ENCODE measurements around the gene TUT1.

Gene TUT1

GRCh38 chr11:62542750-62543567 lies 48.4 kb downstream of the TUT1 start:
- peak in 1 of 3 donors; percentile 71 for DNase-seq (ENCODE audit: low read depth in 3 of 3, low spot score in 1 of 3)

GRCh38 chr11:62542111-62542745 lies 49.1 kb downstream of the TUT1 start:
- DNase-seq (ENCODE audit: low read depth in 3 of 3, low spot score in 1 of 3) = no peak

GRCh38 chr11:62540804-62541701 lies 50.3 kb downstream of the TUT1 start:
- DNase-seq (ENCODE audit: low read depth in 3 of 3, low spot score in 1 of 3) = no peak

DNA sequence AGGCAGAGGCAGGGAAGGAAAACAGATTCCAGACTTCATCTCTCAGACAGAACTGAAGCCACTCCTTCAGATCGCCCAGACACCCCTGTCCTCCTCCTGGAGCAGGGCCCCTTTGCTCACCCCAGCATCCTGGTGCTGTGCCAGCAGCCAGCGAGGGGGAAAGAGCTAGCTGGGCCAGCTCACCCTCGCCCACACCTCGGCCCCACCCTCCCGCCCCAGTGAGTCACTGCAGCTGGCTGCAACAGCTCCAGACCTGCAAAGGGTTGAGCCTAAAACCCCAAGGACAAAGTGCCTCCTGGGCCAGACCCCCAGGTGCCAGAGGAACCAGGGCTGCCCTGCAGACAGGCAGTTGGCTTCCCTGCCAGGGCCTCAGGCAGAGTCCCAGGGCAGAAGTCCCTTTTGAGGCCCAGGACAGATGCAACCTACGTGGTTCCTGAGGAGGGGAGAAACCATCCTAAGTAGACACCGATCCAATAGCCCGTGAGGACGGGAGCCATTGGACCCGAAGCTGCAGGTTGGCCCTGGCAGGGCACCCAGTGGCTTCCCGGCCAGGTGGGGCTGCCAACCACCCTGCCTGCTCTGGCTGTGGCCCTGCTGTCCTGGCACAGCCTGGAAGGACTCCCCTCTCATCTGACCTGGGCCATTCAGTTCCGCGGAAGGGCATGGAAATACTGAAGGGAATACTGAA lies 51.9 kb downstream of the TUT1 start:
- peak in 1 of 3 donors; percentile 43 for DNase-seq (ENCODE audit: low read depth in 3 of 3, low spot score in 1 of 3)

DNA sequence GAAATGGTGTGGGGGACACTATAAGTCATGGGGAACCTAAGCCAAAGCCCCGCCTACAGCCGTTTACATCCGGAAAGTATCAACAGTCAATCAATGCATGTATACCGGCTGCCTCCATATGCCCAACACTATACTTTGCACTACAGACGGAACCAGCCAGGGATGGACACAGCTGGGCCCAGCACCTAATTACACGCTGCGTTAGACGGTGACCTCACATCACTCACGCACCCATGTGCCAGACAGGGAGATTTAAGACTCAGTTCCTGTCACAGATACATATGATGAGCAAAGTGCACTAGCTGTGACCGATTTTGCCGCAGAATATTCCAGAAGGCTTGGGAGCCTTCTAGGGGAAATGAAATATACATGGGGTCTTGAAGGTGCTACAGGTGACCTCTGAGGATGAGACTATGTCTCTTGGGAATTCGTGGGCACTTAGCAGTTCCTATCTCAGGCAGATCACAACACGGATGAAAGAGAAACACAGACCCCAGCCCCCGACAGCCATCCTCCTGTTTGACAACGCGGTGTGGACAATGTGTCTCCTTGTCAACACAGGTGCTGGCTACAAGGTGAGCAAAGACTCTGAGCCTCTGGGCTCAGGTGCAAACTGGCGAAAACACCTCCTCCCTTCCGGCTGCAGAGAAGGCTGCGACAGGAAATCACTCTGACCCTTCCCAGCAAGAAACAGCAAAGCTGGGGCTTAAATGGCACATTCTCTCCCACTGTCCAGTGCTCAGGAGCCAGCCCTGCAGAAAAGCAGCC lies 52.7 kb downstream of the TUT1 start:
- DNase-seq (ENCODE audit: low read depth in 3 of 3, low spot score in 1 of 3) = no peak

DNA sequence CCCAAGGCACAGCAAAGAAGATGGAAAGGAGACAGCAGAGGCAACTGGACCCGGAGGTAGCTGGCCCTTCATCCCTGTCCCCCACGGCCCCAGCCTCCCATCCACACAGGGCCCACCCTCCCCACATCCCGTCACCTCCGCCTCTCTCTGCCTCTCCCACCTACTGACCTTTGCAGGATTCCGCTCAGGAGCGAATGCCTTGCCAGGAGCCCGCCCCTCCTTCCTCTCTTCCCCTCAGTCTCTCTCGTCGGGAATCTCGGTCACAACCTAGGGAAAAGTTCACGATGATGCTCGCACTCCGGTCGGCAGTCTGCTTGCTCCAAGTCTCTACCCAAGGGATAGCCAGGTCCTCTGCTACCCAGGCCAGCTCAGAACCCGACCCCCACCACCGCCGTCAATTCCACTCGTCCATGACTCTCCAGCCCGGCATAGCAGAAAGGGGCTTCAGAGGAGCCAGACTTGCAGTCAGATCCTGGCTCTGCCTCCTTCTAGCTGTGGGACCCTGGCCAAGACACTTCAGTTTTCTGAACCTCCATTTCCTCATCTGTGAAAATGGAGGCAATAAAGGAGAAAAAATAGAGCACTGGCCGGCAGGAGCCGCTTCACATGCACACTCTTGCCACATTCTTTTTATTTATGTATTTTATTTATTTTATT lies 54.9 kb downstream of the TUT1 start:
- DNase-seq (ENCODE audit: low read depth in 3 of 3, low spot score in 1 of 3) = no peak

- DNase-seq (ENCODE audit: low read depth in 3 of 3, low spot score in 1 of 3) = no peak
Measured at GRCh38 chr11:62535802-62536201, 55.5 kb downstream of the TUT1 start.

DNA sequence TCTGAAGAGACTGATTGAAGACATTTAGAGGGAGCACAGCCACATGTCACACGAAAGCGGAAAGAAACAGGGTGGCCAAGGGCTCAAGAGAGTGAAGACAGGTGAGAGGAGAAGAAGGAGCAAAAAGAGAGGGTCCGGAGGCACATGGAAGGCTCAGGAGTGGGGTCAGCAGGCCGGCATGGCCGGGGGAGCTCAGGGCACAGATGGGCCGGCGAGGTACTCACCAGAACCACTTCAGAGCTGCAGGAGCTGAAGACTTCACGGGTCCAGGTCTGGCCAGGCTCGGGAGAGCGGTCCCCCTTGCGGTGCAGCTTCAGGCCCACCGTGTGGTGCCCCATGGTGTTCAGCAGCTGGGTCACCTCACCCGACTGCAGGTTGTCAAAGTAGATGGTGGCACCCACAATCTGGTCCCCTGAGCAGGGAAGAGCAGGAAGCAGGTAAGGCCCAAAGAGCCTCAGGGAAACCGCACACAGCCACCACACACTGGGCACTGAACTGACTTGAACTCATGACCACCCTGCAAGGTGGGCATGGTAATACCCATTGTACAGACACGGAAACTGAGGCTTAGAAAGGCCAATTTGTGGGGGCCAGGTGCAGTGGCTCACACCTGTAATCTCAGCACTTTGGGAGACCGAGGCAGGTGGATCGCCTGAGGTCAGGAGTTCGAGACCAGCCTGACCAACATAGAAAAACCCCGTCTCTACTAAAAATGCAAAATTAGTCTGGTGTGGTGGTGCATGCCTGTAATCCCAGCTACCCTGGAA lies 56.4 kb downstream of the TUT1 start:
- no peak for DNase-seq (ENCODE audit: low read depth in 3 of 3, low spot score in 1 of 3)

DNA sequence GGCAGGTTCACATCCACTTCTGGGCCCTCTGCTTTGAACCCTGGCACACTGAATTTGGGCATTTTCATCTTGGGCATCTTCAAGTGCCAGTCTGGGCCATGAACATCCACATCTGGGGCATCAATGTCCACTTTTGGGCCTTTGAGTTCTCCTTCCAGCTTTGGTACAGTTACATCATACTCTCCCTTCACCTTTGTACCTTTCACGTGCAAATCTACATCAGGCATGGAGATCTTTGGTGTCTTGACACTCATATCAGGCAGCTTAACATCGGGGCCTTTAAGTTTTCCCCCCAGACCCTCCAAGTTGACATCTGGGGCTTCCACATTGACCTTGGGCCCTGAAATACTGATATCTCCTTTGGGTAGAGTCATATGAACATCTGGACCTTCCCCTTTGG lies 59.2 kb downstream of the TUT1 start:
- no peak for DNase-seq (ENCODE audit: low read depth in 3 of 3, low spot score in 1 of 3)

All from stimulated activated CD4-positive, alpha-beta T cell treated with anti-CD3 and anti-CD28 coated beads, TNF-alpha, amount 100 ng/mL, for 1 hour (primary cell).